Measurements from ENCODE around the gene SFTA2.

The SFTA2 gene

DNA sequence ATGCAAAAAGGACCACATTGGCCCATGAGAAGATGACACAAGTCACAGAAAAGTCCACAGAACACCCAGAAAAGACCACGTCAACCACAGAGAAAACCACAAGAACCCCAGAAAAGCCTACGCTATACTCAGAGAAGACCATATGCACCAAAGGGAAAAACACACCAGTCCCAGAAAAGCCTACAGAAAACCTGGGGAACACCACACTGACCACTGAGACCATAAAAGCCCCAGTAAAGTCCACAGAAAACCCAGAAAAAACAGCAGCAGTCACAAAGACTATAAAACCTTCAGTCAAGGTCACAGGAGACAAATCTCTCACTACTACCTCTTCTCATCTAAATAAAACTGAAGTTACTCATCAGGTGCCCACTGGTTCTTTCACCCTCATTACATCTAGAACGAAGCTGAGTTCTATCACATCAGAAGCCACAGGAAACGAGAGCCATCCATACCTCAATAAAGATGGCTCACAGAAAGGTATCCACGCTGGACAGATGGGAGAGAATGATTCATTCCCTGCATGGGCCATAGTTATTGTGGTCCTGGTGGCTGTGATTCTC, 20.0 kb upstream of the SFTA2 start:
- Mint-ChIP-seq H3K27me3 (ENCODE audit: low read depth, poor library complexity) (peaks cover 89% of the 10 kb centered on the region), H3K27ac (no peak overlapping the region), H3K4me3 (no peak overlapping the region), H3K4me1 (peaks cover 31% of the 10 kb centered on the region), H3K36me3 (ENCODE audit: low read depth) (no peaks in the 10 kb centered on the region), H3K9me3 (peaks cover 27% of the 10 kb centered on the region)
- TF ChIP-seq, protein P1, sequence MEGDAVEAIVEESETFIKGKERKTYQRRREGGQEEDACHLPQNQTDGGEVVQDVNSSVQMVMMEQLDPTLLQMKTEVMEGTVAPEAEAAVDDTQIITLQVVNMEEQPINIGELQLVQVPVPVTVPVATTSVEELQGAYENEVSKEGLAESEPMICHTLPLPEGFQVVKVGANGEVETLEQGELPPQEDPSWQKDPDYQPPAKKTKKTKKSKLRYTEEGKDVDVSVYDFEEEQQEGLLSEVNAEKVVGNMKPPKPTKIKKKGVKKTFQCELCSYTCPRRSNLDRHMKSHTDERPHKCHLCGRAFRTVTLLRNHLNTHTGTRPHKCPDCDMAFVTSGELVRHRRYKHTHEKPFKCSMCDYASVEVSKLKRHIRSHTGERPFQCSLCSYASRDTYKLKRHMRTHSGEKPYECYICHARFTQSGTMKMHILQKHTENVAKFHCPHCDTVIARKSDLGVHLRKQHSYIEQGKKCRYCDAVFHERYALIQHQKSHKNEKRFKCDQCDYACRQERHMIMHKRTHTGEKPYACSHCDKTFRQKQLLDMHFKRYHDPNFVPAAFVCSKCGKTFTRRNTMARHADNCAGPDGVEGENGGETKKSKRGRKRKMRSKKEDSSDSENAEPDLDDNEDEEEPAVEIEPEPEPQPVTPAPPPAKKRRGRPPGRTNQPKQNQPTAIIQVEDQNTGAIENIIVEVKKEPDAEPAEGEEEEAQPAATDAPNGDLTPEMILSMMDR (IDR thresholded peaks at IDR 0.05), result no peak
- no peak for DNase-seq

DNA sequence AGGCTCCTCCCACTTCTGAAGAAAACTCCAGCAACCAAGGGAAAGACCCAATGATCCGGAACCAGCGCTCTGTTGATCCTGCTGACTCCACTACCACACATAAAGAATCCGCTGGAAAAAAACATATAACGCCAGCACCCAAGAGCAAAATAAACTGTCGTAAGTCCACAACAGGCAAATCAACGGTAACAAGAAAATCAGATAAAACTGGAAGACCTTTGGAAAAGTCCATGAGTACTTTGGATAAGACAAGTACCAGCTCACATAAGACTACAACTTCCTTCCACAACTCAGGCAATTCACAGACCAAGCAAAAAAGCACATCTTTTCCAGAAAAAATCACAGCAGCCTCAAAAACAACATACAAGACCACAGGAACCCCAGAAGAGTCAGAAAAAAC, 16.8 kb upstream of the SFTA2 start:
- Mint-ChIP-seq H3K4me1 (peaks cover 7% of the 10 kb centered on the region), H3K27me3 (ENCODE audit: low read depth, poor library complexity) (peaks cover 83% of the 10 kb centered on the region)
- DNase-seq, result no peak

DNA sequence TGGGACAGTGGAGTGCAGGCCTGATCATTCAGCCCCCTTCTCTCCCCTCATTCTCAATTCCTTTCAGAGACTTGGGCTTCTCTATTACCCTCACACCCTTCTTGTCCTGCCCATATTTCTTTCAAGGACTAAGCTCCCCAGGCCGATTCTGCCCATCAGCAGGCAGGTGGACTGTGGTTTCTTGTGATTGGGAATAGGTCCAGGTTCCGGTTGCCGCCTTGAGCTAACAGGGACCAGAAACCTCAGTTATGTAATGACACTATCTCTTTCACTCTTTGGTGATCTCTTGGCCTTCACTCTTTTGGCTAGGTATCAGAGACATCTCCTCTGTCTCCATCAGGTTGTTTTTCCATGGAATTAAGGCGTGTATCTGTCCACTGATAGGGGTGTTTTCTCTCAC, 15.3 kb upstream of the SFTA2 start:
- Mint-ChIP-seq H3K9me3 (peaks cover 27% of the 10 kb centered on the region), H3K36me3 (ENCODE audit: low read depth) (no peaks in the 10 kb centered on the region), H3K4me1 (peaks cover 13% of the 10 kb centered on the region), H3K4me3 (no peak overlapping the region), H3K27ac (no peak overlapping the region), H3K27me3 (ENCODE audit: low read depth, poor library complexity) (peaks cover 81% of the 10 kb centered on the region)
- no peak for DNase-seq
- TF ChIP-seq, protein P1 (IDR thresholded peaks at IDR 0.05), result no peak

More for the DNA sequence above, 16.8 kb upstream of the SFTA2 start:
- TF ChIP-seq, protein P1 (IDR thresholded peaks at IDR 0.05), result no peak
- Mint-ChIP-seq H3K9me3 (peaks cover 27% of the 10 kb centered on the region), H3K36me3 (ENCODE audit: low read depth) (no peaks in the 10 kb centered on the region), H3K4me3 (no peak overlapping the region), H3K27ac (no peak overlapping the region)

DNA sequence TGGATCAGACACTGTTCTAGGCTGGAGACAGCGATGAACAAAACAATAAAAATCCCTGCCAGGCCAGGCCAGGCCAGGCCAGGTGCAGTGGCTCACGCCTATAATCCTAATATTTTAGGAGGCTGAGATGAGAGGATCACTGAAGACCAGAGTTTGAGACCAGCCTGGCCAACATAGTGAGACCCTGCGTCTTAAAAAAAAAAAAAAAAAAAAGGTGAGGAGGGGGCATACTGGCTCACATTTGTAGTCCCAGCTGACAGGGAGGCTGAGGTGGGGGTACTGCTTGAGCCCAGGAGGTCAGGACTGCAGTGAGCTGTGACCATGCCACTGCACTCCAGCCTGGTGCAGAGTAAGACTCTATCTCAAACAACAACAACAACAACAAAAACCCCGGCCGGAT, 13.3 kb upstream of the SFTA2 start:
- peaks cover 16% of the 10 kb centered on the region for H3K9me3 Mint-ChIP-seq
- H3K27ac Mint-ChIP-seq, result no peak overlapping the region
- DNase-seq, result no peak
- peaks cover 66% of the 10 kb centered on the region for H3K27me3 Mint-ChIP-seq (ENCODE audit: low read depth, poor library complexity)
- peaks cover 13% of the 10 kb centered on the region for H3K4me1 Mint-ChIP-seq
- TF ChIP-seq, protein P1 (IDR thresholded peaks at IDR 0.05), result no peak
- H3K36me3 Mint-ChIP-seq (ENCODE audit: low read depth), result no peaks in the 10 kb centered on the region
- no peak overlapping the region for H3K4me3 Mint-ChIP-seq

DNA sequence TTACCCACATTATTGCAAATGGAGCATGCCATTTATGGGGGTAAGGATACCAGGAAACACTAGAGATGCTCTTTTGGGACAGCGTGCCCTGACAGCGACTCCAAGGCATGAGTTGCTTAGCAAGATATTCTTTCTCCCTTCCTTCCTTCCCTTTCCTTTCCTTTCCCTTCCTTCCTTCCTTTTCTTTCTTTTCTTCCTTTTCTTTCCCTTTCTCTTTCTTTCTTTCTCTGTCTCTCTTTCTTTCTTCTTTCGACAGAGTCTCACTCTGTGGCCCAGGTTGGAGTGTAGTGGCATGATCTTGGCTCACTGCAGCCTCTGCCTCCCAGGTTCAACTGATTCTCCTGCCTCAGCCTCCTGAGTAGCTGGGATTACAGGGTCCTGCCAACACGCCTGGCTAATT, 12.1 kb upstream of the SFTA2 start:
- no peak overlapping the region for H3K27ac Mint-ChIP-seq
- DNase-seq, result no peak
- H3K36me3 Mint-ChIP-seq (ENCODE audit: low read depth), result no peaks in the 10 kb centered on the region
- peaks cover 6% of the 10 kb centered on the region for H3K9me3 Mint-ChIP-seq
- H3K4me3 Mint-ChIP-seq, result no peak overlapping the region
- peaks cover 13% of the 10 kb centered on the region for H3K4me1 Mint-ChIP-seq
- TF ChIP-seq, protein P1 (IDR thresholded peaks at IDR 0.05), result no peak
- H3K27me3 Mint-ChIP-seq (ENCODE audit: low read depth, poor library complexity), result peaks cover 64% of the 10 kb centered on the region

DNA sequence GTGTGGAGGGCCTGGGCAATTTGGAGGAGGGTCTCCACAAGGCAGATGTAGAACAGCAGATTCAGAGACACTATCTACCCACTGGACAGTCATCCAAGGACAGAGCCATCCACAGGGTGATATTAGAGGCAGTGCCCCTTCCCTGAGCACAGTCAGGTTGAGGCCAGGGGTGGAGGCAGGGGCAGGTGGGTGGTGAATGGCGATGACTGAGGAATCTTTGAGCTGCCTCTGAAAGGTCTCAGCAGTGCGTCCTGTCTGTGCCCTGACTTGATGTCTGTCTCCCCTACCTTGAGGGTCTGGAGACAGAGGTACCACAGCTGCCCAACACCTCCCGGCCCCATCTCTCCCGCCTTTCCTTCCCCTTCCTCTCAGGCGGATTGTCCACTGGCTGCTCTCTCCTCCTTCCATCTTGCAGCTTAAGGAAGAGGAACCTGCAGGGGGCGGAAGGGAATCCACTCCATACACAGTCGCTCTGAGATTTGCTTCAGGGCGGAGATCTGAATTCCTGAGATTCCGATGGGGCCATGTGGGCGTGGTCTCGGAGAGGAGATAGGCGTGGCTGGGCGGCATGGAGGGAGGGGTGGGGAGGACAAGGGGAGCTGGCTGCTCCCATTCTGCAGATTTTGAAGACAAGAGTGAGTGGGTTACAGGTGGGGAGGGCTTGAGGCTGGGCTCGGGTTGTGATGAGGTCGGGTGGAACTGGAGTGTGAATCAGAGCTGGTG, 10.5 kb upstream of the SFTA2 start:
- Mint-ChIP-seq H3K4me1 (peaks cover 6% of the 10 kb centered on the region), H3K36me3 (ENCODE audit: low read depth) (no peaks in the 10 kb centered on the region), H3K27ac (no peak overlapping the region), H3K27me3 (ENCODE audit: low read depth, poor library complexity) (peaks cover 51% of the 10 kb centered on the region), H3K9me3 (no peaks in the 10 kb centered on the region), H3K4me3 (no peak overlapping the region)
- TF ChIP-seq, protein P1 (IDR thresholded peaks at IDR 0.05), result peak; percentile 43
- DNase-seq, result peak; percentile 91

Data from nephron progenitor cell (in vitro differentiated cells).